ENCODE data around the gene CPAMD8.

Gene CPAMD8

DNA sequence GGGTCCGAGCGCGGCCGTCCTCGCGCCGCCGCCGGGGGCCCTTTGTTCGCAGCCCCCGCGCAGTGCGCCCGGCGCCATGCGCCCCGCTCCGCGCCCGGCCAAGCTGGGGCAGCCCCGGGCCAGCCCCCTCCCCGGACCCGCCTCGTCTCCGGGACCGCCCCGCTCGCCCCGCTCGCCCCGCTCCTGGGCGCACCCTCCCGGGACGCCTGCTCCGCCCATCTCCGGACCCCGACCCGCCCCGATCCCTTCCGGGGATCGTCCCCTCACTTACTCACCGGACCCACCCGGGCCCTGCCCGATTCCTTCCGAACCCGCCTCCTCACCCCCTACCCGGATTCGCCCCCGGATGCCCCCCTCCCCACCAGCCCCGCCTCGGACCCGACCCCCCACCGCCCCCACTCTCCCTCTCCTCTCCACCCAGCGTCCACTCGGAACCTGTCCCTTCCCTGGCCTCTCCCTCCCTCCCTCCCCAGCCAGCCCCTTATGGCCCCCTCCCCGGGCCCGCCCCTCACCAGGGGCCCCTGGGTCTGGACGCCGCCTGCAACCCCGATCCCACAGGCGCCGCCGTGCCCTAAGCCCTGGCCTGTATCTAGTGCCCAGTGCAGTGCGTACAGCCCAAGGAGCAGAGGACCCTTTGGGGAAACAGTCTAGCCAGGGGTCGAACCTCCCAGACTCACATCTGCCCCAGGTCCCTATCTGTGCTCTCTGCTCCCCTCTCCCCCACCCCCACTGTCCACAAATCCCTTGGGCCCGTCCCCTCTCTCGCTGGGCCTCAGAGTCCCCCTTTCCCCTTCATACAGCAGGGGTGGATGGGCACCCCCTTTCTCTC lies at the start of gene CPAMD8:
TSS of gene CPAMD8 (minus strand) at position 105 of the 829 bp plus-strand sequence. CDS start 168 bp downstream, outside the sequence.
- DNase-seq: no peak

GRCh38 chr19:17075864-17076542 lies 49.4 kb upstream of the CPAMD8 start:
- DNase-seq: peak; percentile 61

DNA sequence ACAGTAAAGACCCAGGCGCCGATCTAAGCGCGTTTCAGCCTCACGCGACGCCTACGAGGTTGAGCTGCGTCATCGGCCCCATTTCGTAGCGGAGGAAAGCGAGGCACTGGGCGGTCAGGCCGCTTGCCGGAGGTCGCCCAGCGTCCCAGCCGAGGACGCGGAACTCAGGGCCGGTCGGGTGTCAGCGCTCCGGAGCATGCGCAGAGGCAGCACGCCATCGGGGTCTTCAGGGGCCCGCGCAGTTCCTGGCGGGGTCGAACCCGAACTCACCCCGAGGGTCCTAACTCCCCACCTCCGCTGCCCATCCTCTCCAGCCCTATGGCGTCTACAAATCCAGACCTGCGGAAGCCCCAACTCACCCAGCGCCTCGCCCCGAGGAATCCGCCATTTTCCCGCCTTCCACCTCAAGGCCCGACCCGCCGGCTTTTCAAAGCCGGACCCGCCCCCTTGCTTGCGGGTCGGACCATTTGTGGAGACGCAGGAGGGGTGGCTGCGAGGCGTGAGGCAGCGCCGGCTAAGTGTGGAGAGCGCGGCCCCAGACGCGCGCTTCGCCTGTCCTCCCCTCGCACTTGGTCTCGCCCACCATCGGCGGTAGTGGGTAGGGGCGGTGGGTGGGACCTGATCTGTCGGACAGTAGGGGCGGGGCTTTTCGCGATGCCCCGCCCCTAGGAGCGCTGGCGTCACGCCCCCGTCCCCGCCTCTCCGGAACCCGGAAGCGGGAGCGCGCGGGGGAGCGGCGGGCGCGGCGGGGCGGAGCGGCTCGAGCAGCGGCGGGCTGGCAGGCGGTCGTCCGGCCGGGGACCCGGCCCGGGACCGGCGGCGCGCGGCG lies 48.6 kb upstream of the CPAMD8 start, which contains the start of the genes HAUS8 and MYO9B:
TSS of gene HAUS8 (minus strand) at position 418 of the 829 bp plus-strand sequence. CDS start at position 388, 30 bp downstream.
TSS of gene MYO9B (plus strand) at position 743 of the 829 bp plus-strand sequence. CDS start 25,941 bp downstream, outside the sequence.
- DNase-seq: peak; percentile 98

DNA sequence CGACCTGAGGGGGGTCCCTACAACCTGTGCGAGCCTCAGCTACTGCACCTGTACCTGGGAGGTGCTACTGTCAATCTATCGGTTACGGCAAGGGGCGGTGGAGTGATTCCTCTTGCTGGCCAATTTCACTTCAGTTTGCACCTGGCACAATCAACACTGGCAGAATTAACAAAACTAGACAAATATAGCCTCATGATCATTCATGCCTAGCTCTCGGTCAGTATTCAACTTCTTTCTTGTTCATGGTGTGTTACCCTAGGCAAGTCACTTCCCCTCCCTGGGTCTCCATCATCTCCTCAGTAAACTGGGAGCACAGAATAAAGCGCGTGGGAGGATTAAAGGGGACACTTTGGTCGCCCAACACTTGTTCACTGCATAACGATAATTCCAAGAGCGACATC lies 48.0 kb upstream of the CPAMD8 start:
- DNase-seq: no peak

DNA sequence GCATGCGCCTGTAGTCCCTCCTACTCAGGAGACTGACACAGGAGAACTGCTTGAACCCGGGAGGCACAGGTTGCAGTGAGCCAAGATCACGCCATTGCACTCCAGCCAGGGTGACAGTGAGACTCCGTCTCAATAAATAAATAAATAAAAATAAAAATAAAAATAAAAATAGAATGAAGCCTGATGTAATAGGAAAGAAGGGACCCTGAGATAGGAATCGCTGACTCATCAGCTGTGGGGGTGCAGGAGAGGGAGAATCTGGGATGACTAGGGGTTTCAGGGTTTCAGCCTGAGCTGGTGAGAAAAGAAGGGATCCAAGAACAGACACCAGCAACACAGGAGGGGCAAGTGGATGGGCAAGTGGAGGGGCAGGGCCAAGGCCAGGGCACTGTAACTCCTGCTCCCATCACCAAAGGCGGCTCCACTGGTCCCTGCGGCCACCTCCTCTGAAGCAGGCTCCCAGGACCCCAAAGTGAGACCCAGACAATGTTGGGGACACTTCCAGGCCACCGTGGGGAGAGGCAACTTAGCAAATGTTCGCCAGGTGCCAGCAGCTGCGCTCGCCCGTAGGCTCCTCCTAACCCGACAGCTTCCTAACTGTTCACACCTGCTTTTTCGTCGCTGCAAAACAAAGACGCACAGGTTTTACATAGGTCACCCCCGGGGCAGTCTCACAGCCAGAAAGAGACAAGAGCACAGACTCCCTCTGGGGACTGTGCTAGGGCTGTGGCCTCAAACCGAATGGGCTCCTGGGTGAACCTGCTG lies 47.4 kb upstream of the CPAMD8 start:
- peak; percentile 64 for DNase-seq

DNA sequence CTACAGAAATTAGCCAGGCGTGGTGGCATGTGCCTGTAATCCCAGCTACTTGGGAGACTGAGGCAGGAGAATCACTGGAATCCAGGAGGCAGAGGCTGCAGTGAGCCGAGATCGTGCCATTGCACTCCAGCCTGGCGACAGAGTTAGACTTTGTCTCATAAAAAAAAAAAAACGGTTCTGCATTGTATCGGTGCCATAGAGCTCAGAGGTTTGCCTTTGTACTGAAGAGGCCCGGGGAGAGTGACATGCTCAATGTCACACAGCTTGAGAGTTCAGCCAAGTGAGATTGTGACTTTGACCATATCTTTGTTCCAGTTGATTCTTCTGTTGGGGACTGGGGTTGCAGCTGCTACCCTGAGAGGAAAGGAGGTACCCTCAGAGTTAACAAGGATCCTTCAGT lies 44.3 kb upstream of the CPAMD8 start:
- no peak for DNase-seq

- DNase-seq: no peak
These were observed 43.8 kb upstream of the CPAMD8 start for GRCh38 chr19:17070421-17070820.

DNA sequence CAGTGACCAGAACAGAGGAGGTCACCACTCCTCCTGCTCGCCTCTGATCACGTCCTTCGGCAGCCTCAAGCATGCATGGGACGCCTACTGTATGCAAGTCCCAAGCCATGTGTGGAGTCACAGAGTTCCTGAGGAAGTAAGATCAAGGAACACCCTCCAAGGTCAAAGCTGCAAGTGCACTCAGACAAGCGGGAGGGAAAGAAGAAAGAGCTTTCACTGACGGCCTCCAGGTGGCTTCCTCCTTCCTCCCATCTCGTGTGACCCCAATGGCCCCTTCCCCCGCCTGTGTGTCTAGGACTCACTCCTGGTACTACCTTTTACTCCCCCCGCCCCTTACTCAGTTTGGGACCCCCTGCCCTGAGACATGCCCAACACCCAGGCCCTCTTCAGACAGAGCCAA lies 42.6 kb upstream of the CPAMD8 start:
- no peak for DNase-seq

DNA sequence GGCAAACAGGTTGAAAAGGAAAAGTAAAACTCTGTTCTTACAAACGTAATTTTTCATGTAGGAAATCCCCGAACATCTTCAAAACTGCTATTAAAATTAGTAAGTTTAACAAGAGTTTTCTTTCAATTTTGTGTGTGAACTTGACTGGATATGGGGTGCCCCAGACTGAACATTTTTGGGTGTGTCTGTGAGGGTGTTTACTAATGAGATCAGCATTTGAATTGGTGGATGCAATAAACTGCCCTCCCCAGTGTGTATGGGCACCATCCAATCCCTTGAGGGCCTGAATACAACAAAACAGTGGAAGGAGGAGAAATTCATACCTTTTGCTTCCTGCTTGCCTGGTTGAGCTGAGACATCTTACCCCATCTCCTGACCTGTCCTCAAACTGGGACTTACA lies 36.8 kb upstream of the CPAMD8 start:
- no peak for DNase-seq

- no peak for DNase-seq
These were observed 35.1 kb upstream of the CPAMD8 start for GRCh38 chr19:17061691-17062090.

- DNase-seq: no peak
These were observed 34.6 kb upstream of the CPAMD8 start for GRCh38 chr19:17061205-17061604.

GRCh38 chr19:17060802-17061201 lies 34.2 kb upstream of the CPAMD8 start:
- DNase-seq: no peak

DNA sequence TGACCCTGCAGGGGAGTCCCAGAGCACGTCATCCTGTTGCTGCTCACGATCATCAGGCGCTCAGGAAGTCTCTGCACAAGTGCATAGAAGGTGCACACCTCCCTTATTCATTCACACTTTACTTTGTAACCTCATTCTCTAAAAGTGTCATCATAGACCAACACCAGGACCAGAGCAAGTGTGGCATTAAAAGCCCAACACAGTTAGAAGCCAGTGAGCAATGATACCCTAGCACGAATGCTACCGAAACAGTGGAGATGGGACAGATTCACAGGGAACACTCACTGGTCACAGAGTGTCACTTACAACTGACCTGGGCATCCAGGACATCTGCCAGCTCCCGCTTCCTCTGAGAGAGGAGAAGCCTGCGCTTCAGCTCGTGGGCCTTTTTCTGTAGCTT lies 31.6 kb upstream of the CPAMD8 start:
- no peak for DNase-seq

DNA sequence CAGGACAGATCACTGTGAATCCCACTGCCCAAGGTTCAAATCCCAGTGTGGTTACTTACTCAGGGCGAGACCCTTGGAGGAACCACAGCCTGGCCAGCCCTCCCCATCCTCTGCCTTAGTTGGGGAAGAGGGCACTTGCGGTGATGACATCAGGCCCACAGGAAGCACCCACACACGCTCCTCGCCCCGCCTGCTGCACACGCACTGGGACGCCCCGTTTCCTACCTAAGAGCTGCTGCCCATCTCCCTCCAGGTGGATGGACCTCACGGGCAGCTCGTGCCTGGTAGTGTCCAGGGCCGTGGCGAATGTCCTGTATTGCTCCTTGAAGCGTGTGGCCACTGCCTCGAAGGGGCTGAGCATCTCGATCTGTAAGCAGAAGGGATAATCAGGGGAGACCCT lies 29.0 kb upstream of the CPAMD8 start:
- DNase-seq: no peak

DNA sequence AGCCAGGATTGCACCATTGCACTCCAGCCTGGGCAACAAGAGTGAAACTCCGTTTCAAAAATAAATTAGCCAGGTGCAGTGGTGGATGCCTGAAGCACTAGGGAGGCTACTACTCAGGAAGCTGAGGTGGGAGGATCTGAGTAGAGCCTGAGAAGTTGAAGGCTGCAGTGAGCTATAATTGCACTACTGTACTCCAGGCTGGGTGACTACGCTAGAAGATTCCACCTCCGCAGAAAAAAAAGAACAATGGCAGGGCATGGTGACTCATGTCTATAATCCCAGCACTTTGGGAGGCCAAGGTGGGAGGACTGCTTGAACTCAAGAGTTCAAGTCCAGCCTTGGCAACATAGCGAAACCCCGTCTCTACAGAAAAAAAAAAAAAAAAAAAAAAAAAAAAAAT lies 28.1 kb upstream of the CPAMD8 start:
- no peak for DNase-seq

DNA sequence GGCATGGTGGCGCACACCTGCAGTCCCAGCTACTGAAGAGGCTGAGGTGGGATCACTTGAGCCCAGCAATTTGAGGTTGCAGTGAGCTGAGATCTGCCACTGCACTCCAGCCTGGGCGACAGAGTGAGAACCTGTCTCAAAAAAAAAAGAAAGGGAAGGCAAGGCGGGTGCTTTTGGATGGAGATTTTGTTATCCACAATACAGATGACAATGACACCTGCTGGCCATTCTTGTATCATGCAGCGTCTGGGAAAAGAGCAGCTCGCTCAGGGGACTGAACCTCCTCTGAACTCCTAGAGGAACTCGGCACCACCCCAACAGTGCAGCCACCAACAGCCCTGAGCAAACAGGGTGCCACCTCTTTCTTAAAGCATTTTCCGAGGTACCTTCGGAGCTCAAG lies 25.8 kb upstream of the CPAMD8 start:
- DNase-seq: peak; percentile 65

GRCh38 chr19:17049711-17050280 lies 23.2 kb upstream of the CPAMD8 start:
- no peak for DNase-seq

DNA sequence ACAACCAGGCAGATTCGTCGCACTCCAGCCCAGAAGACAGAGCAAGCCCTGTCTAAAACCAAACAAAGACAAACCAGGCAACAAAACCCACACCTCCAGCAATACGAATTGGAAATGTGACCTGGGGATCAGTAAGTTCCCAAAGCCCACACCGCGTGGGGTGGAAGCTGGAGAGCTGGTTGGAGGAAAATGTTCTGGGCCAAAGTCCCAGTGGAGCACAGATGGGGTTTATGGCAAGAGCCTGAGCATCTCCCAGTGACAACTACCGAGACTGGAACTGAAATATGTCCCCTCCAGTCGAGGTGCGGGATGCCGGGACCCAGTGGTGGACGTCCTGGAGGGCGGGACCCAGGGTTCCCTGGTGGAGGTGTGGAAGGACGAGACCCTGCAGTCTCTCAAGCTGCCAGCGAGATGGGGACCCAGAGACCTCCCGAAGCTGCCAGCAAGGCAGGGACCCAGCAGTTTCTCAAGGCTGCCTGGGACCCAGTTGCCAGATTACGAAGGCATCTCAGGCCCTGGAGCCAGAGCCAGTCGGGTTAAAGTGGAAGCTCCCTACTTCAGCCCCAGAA lies 22.4 kb upstream of the CPAMD8 start:
- DNase-seq: no peak

GRCh38 chr19:17045907-17046502 lies 19.4 kb upstream of the CPAMD8 start:
- no peak for DNase-seq

- DNase-seq: no peak
These were observed 17.1 kb upstream of the CPAMD8 start for GRCh38 chr19:17043744-17044143.

DNA sequence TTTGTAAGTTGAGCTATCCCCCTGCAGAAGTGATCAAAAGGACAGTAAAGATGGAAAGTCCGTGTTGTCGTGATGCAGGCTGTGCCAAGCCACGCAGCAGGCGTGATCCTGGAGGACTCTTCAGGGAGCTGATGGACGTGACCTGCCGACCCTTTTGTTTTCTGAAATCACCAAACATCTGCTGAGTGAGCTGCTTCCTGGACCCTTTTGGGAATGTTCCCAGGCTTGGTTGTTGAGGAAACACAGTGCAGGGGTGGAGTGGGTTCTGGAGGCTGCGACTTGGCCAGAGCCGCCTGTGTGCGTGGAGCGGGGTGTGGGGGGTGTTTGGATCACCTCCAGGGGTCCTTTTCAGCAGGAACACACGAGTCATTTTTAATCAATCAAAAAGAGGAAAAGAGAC lies 15.4 kb upstream of the CPAMD8 start:
- DNase-seq: no peak

Data from hematopoietic multipotent progenitor cell treated with erythropoietin and hydrocortisone succinate and interleukin-3 and kit ligand, for 6 days (in vitro differentiated cells).